ENCODE results near the gene DDX10. TPM values are rescaled to one million over a fixed set of nuclear protein-coding genes. Genes with fewer than 3 reads are reported as not detected.

Gene DDX10
- total and polyA plus RNA-seq, 7 donors = 12.0 to 41.0 (median 18.2) TPM

GRCh38 chr11:108915666-108916065, 250.8 kb downstream of the DDX10 start:
- Histone ChIP-seq H3K4me1 (no peaks in the 10 kb centered on the region), H3K36me3 (no peaks in the 10 kb centered on the region), H3K27ac (no peak overlapping the region), H3K9me3 (no peaks in the 10 kb centered on the region), H3K27me3 (no peaks in the 10 kb centered on the region), H3K4me3 (no peak overlapping the region)
- intact Hi-C loops (cut with DNase I) = no loop called here
- 78 to 81% methylated on average over 2 of the region's 2 CpGs for WGBS, 2 donors
- no peak for TF ChIP-seq EP300 (IDR thresholded peaks at IDR 0.05)
- no peak for TF ChIP-seq POLR2A (IDR thresholded peaks at IDR 0.05)
- TF ChIP-seq, protein P1, sequence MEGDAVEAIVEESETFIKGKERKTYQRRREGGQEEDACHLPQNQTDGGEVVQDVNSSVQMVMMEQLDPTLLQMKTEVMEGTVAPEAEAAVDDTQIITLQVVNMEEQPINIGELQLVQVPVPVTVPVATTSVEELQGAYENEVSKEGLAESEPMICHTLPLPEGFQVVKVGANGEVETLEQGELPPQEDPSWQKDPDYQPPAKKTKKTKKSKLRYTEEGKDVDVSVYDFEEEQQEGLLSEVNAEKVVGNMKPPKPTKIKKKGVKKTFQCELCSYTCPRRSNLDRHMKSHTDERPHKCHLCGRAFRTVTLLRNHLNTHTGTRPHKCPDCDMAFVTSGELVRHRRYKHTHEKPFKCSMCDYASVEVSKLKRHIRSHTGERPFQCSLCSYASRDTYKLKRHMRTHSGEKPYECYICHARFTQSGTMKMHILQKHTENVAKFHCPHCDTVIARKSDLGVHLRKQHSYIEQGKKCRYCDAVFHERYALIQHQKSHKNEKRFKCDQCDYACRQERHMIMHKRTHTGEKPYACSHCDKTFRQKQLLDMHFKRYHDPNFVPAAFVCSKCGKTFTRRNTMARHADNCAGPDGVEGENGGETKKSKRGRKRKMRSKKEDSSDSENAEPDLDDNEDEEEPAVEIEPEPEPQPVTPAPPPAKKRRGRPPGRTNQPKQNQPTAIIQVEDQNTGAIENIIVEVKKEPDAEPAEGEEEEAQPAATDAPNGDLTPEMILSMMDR (IDR thresholded peaks at IDR 0.05) = no peak
- TF ChIP-seq POLR2AphosphoS5 (IDR thresholded peaks at IDR 0.05) = no peak
- no peak for DNase-seq

DNA sequence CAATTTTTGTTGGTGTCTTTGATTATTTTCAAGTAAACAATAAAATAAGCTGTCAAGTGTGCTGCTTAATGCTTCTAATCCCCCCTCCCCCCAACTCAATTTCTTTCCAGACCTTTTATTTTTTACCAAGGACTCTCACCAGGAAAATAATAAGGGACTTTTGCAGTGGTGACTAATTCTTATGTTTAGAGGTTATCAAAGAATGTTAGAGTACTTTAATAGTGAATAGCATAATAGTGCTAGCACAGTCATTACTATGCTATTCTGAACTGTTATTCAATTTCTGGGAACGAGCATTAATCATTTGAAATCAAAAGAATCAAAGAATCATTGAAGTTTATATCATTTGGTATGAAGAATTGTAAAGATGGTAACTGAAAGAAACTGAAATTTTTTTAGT, 251.4 kb downstream of the DDX10 start:
- Histone ChIP-seq H3K4me3 (no peak overlapping the region), H3K27me3 (no peaks in the 10 kb centered on the region), H3K4me1 (no peaks in the 10 kb centered on the region), H3K36me3 (no peaks in the 10 kb centered on the region), H3K9me3 (no peaks in the 10 kb centered on the region), H3K27ac (no peak overlapping the region)
- WGBS, 2 donors = 85 to 90% methylated on average over 1 of the region's 1 CpG
- TF ChIP-seq, protein P1 (IDR thresholded peaks at IDR 0.05) = no peak
- TF ChIP-seq POLR2A (IDR thresholded peaks at IDR 0.05) (no peak), EP300 (IDR thresholded peaks at IDR 0.05) (no peak), POLR2AphosphoS5 (IDR thresholded peaks at IDR 0.05) (no peak)
- DNase-seq = no peak
- intact Hi-C loops (cut with DNase I) = no loop called here

- no peaks in the 10 kb centered on the region for H3K4me1 ChIP-seq
- no peak overlapping the region for H3K27ac ChIP-seq
- intact Hi-C loops (cut with DNase I) = no loop called here
- H3K27me3 ChIP-seq = no peaks in the 10 kb centered on the region
- TF ChIP-seq POLR2A (IDR thresholded peaks at IDR 0.05) = no peak
- TF ChIP-seq EP300 (IDR thresholded peaks at IDR 0.05) = no peak
- TF ChIP-seq, protein P1 (IDR thresholded peaks at IDR 0.05) = no peak
- TF ChIP-seq POLR2AphosphoS5 (IDR thresholded peaks at IDR 0.05) = no peak
- DNase-seq = no peak
- H3K9me3 ChIP-seq = no peaks in the 10 kb centered on the region
- no peak overlapping the region for H3K4me3 ChIP-seq
- WGBS, 2 donors = 87 to 88% methylated on average over 2 of the region's 2 CpGs
- no peaks in the 10 kb centered on the region for H3K36me3 ChIP-seq
These were observed 252.1 kb downstream of the DDX10 start for GRCh38 chr11:108916935-108917334.

- H3K4me3 ChIP-seq = no peak overlapping the region
- no peaks in the 10 kb centered on the region for H3K36me3 ChIP-seq
- TF ChIP-seq POLR2AphosphoS5 (IDR thresholded peaks at IDR 0.05) (no peak), EP300 (IDR thresholded peaks at IDR 0.05) (no peak), POLR2A (IDR thresholded peaks at IDR 0.05) (no peak)
- TF ChIP-seq, protein P1 (IDR thresholded peaks at IDR 0.05) = no peak
- WGBS, 2 donors = 95 to 97% methylated on average over 2 of the region's 2 CpGs
- H3K4me1 ChIP-seq = no peaks in the 10 kb centered on the region
- no peaks in the 10 kb centered on the region for H3K27me3 ChIP-seq
- intact Hi-C loops (cut with DNase I) = no loop called here
- no peak overlapping the region for H3K27ac ChIP-seq
- H3K9me3 ChIP-seq = no peaks in the 10 kb centered on the region
- no peak for DNase-seq
These were observed 256.3 kb downstream of the DDX10 start for GRCh38 chr11:108921211-108921610.

- Histone ChIP-seq H3K27me3 (no peaks in the 10 kb centered on the region), H3K9me3 (no peaks in the 10 kb centered on the region), H3K4me3 (no peak overlapping the region), H3K4me1 (no peaks in the 10 kb centered on the region), H3K36me3 (no peaks in the 10 kb centered on the region), H3K27ac (no peak overlapping the region)
- DNase-seq = no peak
- WGBS, 2 donors = 88 to 91% methylated on average over 3 of the region's 3 CpGs
- TF ChIP-seq EP300 (IDR thresholded peaks at IDR 0.05) (no peak), POLR2AphosphoS5 (IDR thresholded peaks at IDR 0.05) (no peak), POLR2A (IDR thresholded peaks at IDR 0.05) (no peak)
- TF ChIP-seq, protein P1 (IDR thresholded peaks at IDR 0.05) = no peak
- intact Hi-C loops (cut with DNase I) = no loop called here
These were observed 257.4 kb downstream of the DDX10 start for GRCh38 chr11:108922241-108922640.
